Small intestine (tissue), 7 donors: Measurements from ENCODE around the gene POLN. TPM values are rescaled to one million over a fixed set of nuclear protein-coding genes. Genes with fewer than 3 reads are reported as not detected.
A peak's percentile ranks its signal among the peaks of the same experiment; 100 is the strongest.

Source experiments
- DNase-seq, 2 donors: peaks; one replicate each; pipeline versions ENCODE4 v3.0.0 to v3.0.0-alpha.2; 2013
- FAIRE-seq: peaks from 2 replicates; lab custom pipeline; 2012; peaks lifted over from hg19 to GRCh38; lab: Jason Lieb, UNC
- H3K27ac ChIP-seq, 3 donors: one replicate each; pipeline ENCODE4 v1.5.1; 2013; ENCODE audit warnings: low read length in 2 of 3, mild to moderate bottlenecking in 2 of 3, control low read depth in 1 of 3, inconsistent platforms in 1 of 3, low read depth in 1 of 3, moderate library complexity in 1 of 3
- H3K27me3 ChIP-seq, 3 donors: one replicate each; pipeline ENCODE4 v1.6.1; 2013; ENCODE audit warnings: low read length in 3 of 3, inconsistent platforms in 1 of 3; ENCODE audit not compliant: control insufficient read depth in 3 of 3, insufficient read depth in 3 of 3
- H3K36me3 ChIP-seq, 3 donors: one replicate each; pipeline ENCODE4 v1.6.1; 2013; ENCODE audit warnings: low read length in 3 of 3, inconsistent platforms in 1 of 3, low read depth in 1 of 3, mild to moderate bottlenecking in 1 of 3, moderate library complexity in 1 of 3; ENCODE audit not compliant: control insufficient read depth in 3 of 3, insufficient read depth in 2 of 3
- H3K4me1 ChIP-seq, 3 donors: one replicate each; pipeline ENCODE4 v1.6.1; 2013; ENCODE audit warnings: low read length in 2 of 3, inconsistent platforms in 1 of 3, low read depth in 1 of 3, mild to moderate bottlenecking in 1 of 3, moderate library complexity in 1 of 3; ENCODE audit not compliant: control insufficient read depth in 3 of 3, insufficient read depth in 2 of 3
- H3K4me3 ChIP-seq, 3 donors: one replicate each; pipeline ENCODE4 v1.5.1; 2013; ENCODE audit warnings: low read length in 3 of 3, control low read depth in 1 of 3, inconsistent platforms in 1 of 3, low read depth in 1 of 3, mild to moderate bottlenecking in 1 of 3, moderate library complexity in 1 of 3
- H3K9me3 ChIP-seq, 2 donors: one replicate each; pipeline ENCODE4 v1.6.1; 2013; ENCODE audit warnings: low read depth in 1 of 2, low read length in 1 of 2; ENCODE audit not compliant: control insufficient read depth in 2 of 2, insufficient read depth in 1 of 2
- WGBS, 3 donors: extraction: QIAGEN DNeasy Blood & Tissue Kit; methylation state at CpG; one replicate each; pipeline ENCODE4 v1.1.7; 2013; 5-methylcytosine and 5-hydroxymethylcytosine counted together
- polyA plus RNA-seq, 4 donors: library from polyadenylated mRNA; stranded (reverse) in 3 of 4; unstranded in 1 of 4; fragments of 200-250 nt in 3 of 4; fragments of 120-200 nt in 1 of 4; gene quantifications; one replicate each; pipeline versions ENCODE4 v1.2.1 to v1.2.3, GENCODE V29; 2013
- donor health status: healthy with polysubstance abuse.
- donor health status: control.
- donor health status: control.
- donor health status: Bipolar disorder and iron deficiency.
- donor health status: healthy.

Gene POLN
- polyA plus RNA-seq, 4 donors: 0.89 to 2.2 (median 1.2) TPM

GRCh38 chr4:2286904-2287593, 45.1 kb upstream of the POLN start:
- WGBS, 3 donors: 76 to 82% (median 80%) methylated on average over 19 of the region's 19 CpGs
- DNase-seq (no peak), FAIRE-seq (no peak)
- Histone ChIP-seq H3K27ac (no peak overlapping the region), H3K4me1 (peaks cover 0 to 1% (median 0%) of the 10 kb centered on the region in 3 donors), H3K9me3 (no peaks in the 10 kb centered on the region), H3K27me3 (no peaks in the 10 kb centered on the region), H3K36me3 (peaks cover 0 to 5% (median 3%) of the 10 kb centered on the region in 3 donors), H3K4me3 (no peak overlapping the region)

- no peak for FAIRE-seq
- 84 to 85% (median 85%) methylated on average over 26 to 27 of the region's 27 CpGs for WGBS, 3 donors
These were observed 43.9 kb upstream of the POLN start for GRCh38 chr4:2285613-2286381.

GRCh38 chr4:2284934-2285612, 43.2 kb upstream of the POLN start:
- FAIRE-seq: no peak
- Histone ChIP-seq H3K27ac (no peak overlapping the region), H3K4me1 (peaks cover 0 to 1% (median 0%) of the 10 kb centered on the region in 3 donors), H3K27me3 (no peaks in the 10 kb centered on the region), H3K9me3 (no peaks in the 10 kb centered on the region), H3K4me3 (no peak overlapping the region), H3K36me3 (peaks cover 0 to 5% (median 3%) of the 10 kb centered on the region in 3 donors)
- DNase-seq: no peak
- 81 to 93% (median 86%) methylated on average over 15 of the region's 15 CpGs for WGBS, 3 donors

More at GRCh38 chr4:2285613-2286381, 43.9 kb upstream of the POLN start:
- Histone ChIP-seq H3K27ac (no peak overlapping the region), H3K4me3 (no peak overlapping the region), H3K9me3 (no peaks in the 10 kb centered on the region), H3K36me3 (peaks cover 0 to 5% (median 3%) of the 10 kb centered on the region in 3 donors), H3K27me3 (no peaks in the 10 kb centered on the region), H3K4me1 (peaks cover 0 to 1% (median 0%) of the 10 kb centered on the region in 3 donors)
- DNase-seq: no peak

GRCh38 chr4:2284161-2284933, 42.4 kb upstream of the POLN start:
- WGBS, 3 donors: 95 to 98% (median 96%) methylated on average over 23 of the region's 23 CpGs

GRCh38 chr4:2283199-2283711, 41.3 kb upstream of the POLN start:
- 88 to 95% (median 90%) methylated on average over 3 of the region's 3 CpGs for WGBS, 3 donors
- peaks cover 0 to 1% (median 0%) of the 10 kb centered on the region in 3 donors for H3K4me1 ChIP-seq
- DNase-seq: no peak
- H3K4me3 ChIP-seq: no peak overlapping the region
- FAIRE-seq: no peak
- peaks cover 0 to 5% (median 0%) of the 10 kb centered on the region in 3 donors for H3K36me3 ChIP-seq
- no peaks in the 10 kb centered on the region for H3K9me3 ChIP-seq
- H3K27ac ChIP-seq: no peak overlapping the region
- H3K27me3 ChIP-seq: no peaks in the 10 kb centered on the region

More at GRCh38 chr4:2284161-2284933, 42.4 kb upstream of the POLN start:
- no peak overlapping the region for H3K4me3 ChIP-seq
- peaks cover 0 to 5% (median 0%) of the 10 kb centered on the region in 3 donors for H3K36me3 ChIP-seq
- H3K27me3 ChIP-seq: no peaks in the 10 kb centered on the region
- H3K27ac ChIP-seq: no peak overlapping the region
- no peak for DNase-seq
- H3K4me1 ChIP-seq: peaks cover 0 to 1% (median 0%) of the 10 kb centered on the region in 3 donors
- no peaks in the 10 kb centered on the region for H3K9me3 ChIP-seq
- no peak for FAIRE-seq

GRCh38 chr4:2281575-2282343, 39.8 kb upstream of the POLN start:
- Histone ChIP-seq H3K9me3 (no peaks in the 10 kb centered on the region), H3K27me3 (no peaks in the 10 kb centered on the region), H3K36me3 (peaks cover 0 to 5% (median 0%) of the 10 kb centered on the region in 3 donors), H3K4me3 (no peak overlapping the region), H3K27ac (peak overlapping the region in 1 of 3 donors; percentile 81), H3K4me1 (peaks cover 0 to 1% (median 0%) of the 10 kb centered on the region in 3 donors)
- FAIRE-seq (no peak), DNase-seq (peak; percentile 10 to 70)
- 41 to 45% (median 44%) methylated on average over 10 of the region's 10 CpGs for WGBS, 3 donors

- no peaks in the 10 kb centered on the region for H3K27me3 ChIP-seq
- DNase-seq: peak in 1 of 2 donors; percentile 31
These were observed 38.8 kb upstream of the POLN start for GRCh38 chr4:2280531-2281300.

More at GRCh38 chr4:2280531-2281300, 38.8 kb upstream of the POLN start:
- Histone ChIP-seq H3K4me1 (peaks cover 0 to 1% (median 0%) of the 10 kb centered on the region in 3 donors), H3K4me3 (no peak overlapping the region), H3K27ac (no peak overlapping the region), H3K36me3 (peaks cover 0 to 5% (median 0%) of the 10 kb centered on the region in 3 donors), H3K9me3 (no peaks in the 10 kb centered on the region)
- WGBS, 3 donors: 74 to 82% (median 79%) methylated on average over 13 of the region's 13 CpGs
- no peak for FAIRE-seq
